ENCODE results near the gene MAP2. TPM values are rescaled to one million over a fixed set of nuclear protein-coding genes. Genes with fewer than 3 reads are reported as not detected.

Gene MAP2
- total RNA-seq, 4 donors from 2014 or later: 73.8 to 211 (median 122) TPM

DNA sequence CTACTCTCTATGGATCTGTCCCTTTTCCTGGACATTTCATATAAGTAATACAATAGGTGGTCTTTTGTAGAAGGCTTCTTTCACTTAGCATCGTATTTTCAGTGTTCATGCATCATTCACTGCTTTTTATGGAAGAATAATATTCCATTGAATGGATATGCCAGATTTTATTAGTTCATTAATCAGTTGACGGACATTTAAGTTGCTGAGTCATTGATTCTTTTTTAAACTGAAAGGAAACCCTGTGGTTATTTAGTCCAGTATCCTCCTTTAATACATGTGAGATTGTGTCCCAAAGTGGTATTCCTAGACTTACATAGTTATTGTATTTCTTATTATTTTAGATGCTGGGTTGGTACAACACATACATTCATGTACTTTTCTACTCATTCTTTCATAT lies 185.7 kb downstream of the MAP2 start:
- Histone ChIP-seq H3K27me3 (no peaks in the 10 kb centered on the region), H3K36me3 (no peaks in the 10 kb centered on the region), H3K4me1 (no peaks in the 10 kb centered on the region), H3K27ac (no peak overlapping the region), H3K4me3 (replicated peaks in 1 of 3) (no peak overlapping the region), H3K9me3 (no peaks in the 10 kb centered on the region)
- 87 to 94% methylated on average over 2 of the region's 2 CpGs for WGBS, 2 donors
- no peak for DNase-seq
- TF ChIP-seq POLR2A (IDR thresholded peaks at IDR 0.05): no peak
- TF ChIP-seq, protein P1, sequence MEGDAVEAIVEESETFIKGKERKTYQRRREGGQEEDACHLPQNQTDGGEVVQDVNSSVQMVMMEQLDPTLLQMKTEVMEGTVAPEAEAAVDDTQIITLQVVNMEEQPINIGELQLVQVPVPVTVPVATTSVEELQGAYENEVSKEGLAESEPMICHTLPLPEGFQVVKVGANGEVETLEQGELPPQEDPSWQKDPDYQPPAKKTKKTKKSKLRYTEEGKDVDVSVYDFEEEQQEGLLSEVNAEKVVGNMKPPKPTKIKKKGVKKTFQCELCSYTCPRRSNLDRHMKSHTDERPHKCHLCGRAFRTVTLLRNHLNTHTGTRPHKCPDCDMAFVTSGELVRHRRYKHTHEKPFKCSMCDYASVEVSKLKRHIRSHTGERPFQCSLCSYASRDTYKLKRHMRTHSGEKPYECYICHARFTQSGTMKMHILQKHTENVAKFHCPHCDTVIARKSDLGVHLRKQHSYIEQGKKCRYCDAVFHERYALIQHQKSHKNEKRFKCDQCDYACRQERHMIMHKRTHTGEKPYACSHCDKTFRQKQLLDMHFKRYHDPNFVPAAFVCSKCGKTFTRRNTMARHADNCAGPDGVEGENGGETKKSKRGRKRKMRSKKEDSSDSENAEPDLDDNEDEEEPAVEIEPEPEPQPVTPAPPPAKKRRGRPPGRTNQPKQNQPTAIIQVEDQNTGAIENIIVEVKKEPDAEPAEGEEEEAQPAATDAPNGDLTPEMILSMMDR (IDR thresholded peaks at IDR 0.05): no peak
- intact Hi-C loops (cut with DNase I): no loop called here

DNA sequence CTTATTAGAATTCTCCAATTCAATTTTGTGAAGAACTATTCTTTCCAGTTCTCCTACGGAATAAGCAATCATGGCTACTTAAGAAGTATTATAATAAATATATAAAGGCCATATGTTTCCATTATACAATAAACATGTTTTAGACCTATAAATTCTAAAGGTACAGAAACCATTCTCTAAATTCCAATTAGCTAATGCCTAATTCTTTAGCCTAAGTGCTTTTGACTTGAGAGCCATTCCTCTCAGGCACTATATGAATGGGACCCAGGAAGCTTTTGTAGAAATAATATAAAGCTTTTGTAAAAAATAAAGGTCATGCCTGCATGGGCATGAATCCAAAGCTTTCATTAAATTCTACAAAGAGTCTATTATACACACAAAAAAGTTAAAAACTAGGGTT lies 186.8 kb downstream of the MAP2 start:
- intact Hi-C loops (cut with DNase I): no loop called here
- Histone ChIP-seq H3K27ac (no peak overlapping the region), H3K4me3 (replicated peaks in 1 of 3) (no peak overlapping the region), H3K9me3 (no peaks in the 10 kb centered on the region), H3K4me1 (no peaks in the 10 kb centered on the region), H3K27me3 (no peaks in the 10 kb centered on the region), H3K36me3 (no peaks in the 10 kb centered on the region)
- WGBS, 2 donors: 98 to 99% methylated on average over 1 of the region's 1 CpG
- TF ChIP-seq, protein P1 (IDR thresholded peaks at IDR 0.05): no peak
- no peak for DNase-seq

DNA sequence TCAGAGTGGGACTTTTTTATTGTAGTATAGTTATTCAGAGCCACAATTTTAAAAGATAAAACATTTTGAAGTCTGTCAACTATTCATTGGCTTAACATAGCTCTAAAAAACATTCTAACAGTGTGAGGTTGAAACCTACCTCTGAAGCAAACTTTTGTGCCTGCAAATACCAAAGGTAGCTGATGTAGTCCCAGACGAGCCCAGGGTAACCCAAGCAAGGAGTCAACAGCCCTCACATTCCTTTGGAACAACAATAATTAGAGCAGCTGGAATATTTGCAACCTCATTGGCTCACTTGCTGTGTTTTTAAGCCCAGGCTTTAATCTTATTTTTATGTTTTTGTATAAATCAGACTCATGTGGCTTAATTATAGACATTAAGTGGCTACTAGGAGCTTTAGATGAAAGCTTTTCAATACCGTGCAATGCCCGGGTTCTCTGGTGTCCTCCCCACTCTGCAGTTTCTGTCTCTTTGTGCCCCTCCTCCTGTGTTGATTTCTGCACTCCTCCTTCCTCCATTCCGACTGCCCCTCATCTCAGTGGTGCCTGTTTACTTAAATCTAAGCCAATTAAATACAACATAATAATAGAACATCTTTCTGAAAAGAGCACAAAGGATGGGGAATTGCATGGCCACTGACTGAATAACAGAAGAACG lies 189.9 kb downstream of the MAP2 start:
- intact Hi-C loops (cut with DNase I): no loop called here
- no peak for TF ChIP-seq POLR2A (IDR thresholded peaks at IDR 0.05)
- TF ChIP-seq, protein P1 (IDR thresholded peaks at IDR 0.05): no peak
- H3K27me3 ChIP-seq: no peaks in the 10 kb centered on the region
- no peaks in the 10 kb centered on the region for H3K36me3 ChIP-seq
- H3K4me3 ChIP-seq (replicated peaks in 1 of 3): no peak overlapping the region
- no peak overlapping the region for H3K27ac ChIP-seq
- 67 to 70% methylated on average over 5 of the region's 5 CpGs for WGBS, 2 donors
- no peaks in the 10 kb centered on the region for H3K4me1 ChIP-seq
- DNase-seq: no peak
- H3K9me3 ChIP-seq: no peaks in the 10 kb centered on the region

DNA sequence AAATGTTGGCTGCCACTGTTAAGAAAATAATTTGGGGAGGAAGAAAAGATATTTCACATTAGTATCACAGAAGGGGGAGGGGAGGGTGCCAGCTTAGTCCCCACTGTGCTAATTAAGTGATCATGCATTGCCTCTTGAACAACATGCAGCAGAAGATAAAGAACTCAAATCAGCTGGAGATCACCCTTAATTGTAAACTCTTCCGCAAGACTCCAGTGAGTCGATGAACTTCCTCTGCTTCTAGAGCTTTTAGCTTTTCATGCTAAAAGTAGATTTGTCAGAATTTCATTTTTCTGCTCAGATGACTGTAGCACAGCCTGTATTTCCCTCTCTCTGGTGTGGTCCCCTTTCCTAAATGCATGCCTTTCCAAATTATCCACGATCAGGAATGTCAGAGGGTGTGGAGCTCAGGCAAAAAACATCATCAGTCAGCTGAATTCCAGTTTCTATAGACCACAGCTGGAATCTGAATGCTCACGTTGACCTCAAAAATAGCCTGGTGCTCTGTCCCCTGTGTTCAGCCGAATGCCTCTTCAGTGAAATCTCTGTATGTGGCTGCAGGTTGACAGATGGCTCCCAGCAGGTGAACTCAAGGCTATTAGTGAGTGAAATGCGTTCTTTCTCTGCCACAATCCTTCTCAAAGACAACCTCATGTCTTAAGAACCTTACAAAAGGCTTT lies 191.0 kb downstream of the MAP2 start:
- no peak overlapping the region for H3K4me3 ChIP-seq (replicated peaks in 1 of 3)
- 33 to 46% methylated on average over 6 of the region's 6 CpGs for WGBS, 2 donors
- no peak for DNase-seq

DNA sequence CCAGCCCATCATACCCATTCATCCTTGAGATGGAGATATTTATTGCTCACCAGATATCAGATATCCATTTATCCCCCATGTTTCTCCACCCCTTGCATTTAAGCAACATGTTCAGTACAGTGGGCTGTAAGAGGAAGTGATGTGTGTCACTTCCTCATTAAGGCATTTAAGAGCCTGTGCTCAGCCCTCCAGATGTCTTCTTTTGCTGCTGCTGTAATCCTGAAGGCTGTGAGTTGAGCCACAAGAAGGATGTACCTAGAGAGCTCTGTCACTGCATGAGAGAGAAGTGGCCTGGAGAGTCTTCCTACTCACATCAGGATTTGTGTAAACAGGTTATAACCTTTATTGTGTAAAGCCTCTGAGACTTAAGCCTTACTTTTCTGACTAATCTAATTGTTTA lies 195.9 kb downstream of the MAP2 start:
- Histone ChIP-seq H3K36me3 (no peaks in the 10 kb centered on the region), H3K9me3 (no peaks in the 10 kb centered on the region), H3K27me3 (no peaks in the 10 kb centered on the region), H3K4me3 (replicated peaks in 1 of 3) (no peak overlapping the region), H3K27ac (no peak overlapping the region), H3K4me1 (no peaks in the 10 kb centered on the region)
- intact Hi-C loops (cut with DNase I): no loop called here
- no peak for TF ChIP-seq POLR2A (IDR thresholded peaks at IDR 0.05)
- TF ChIP-seq, protein P1 (IDR thresholded peaks at IDR 0.05): no peak
- no peak for DNase-seq

More for the DNA sequence above, 191.0 kb downstream of the MAP2 start:
- Histone ChIP-seq H3K4me1 (no peaks in the 10 kb centered on the region), H3K36me3 (no peaks in the 10 kb centered on the region), H3K27ac (no peak overlapping the region), H3K27me3 (no peaks in the 10 kb centered on the region), H3K9me3 (no peaks in the 10 kb centered on the region)
- TF ChIP-seq, protein P1 (IDR thresholded peaks at IDR 0.05): no peak
- no peak for TF ChIP-seq POLR2A (IDR thresholded peaks at IDR 0.05)
- intact Hi-C loops (cut with DNase I): no loop called here
